GM13976 (cell line): ENCODE measurements around the gene CD151.

Experiments
- DNase-seq: peaks from one replicate; pipeline ENCODE4 v3.0.0; 2012; ENCODE audit warnings: low spot score
- in situ Hi-C: fragments of 300-500 bp; cut with MboI; formaldehyde crosslinking; loops from one replicate; pipeline ENCODE4 v1.12.0; 2022; ENCODE audit warnings: low sequenced_read_pairs, mixed read lengths, inconsistent platforms; ENCODE audit not compliant: unreplicated experiment
- TF ChIP-seq, protein P1 (sequence below): IDR thresholded peaks from 2 replicates; pipeline ENCODE4 v1.5.1; 2012; ENCODE audit warnings: borderline replicate concordance, mild to moderate bottlenecking; ENCODE audit not compliant: insufficient read depth; ENCODE audit errors: extremely low read depth, missing control alignments, control extremely low read depth

The CD151 gene

DNA sequence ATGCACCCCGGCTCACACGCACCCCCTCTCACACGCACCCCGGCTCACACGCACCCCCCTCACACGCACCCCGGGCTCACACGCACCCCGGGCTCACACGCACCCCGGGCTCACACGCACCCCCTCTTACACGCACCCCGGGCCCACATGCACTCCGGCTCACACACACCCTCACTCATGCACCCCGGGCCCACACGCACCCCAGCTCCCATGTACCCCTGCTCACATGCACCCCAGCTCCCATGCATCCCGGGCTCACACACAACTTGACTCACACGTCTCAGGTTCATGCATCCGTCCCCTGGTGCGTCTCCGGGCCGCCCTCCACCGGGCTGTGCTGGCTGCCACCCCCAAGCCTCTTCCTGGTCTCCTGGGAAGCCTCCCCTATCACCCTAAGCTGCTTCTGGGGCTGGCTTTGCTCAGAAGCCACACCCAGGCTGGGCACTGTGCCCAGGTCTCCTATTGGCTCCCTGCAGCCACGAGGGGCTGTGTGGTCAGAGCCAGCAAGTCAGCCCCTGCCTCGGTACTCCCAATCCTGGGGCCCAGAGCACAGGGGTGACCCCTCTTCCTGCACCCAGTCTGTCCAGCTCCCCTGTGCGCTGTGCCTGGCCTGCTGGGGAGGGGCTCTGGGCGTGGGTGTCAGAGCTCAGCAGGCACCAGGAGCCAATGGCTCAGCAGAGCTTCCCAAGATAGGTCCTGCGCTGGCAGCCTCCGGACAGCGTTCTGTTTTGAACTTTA is 26.8 kb downstream of the CD151 start:
- in situ Hi-C loops: no loop called here
- no peak for DNase-seq
- TF ChIP-seq, protein P1, sequence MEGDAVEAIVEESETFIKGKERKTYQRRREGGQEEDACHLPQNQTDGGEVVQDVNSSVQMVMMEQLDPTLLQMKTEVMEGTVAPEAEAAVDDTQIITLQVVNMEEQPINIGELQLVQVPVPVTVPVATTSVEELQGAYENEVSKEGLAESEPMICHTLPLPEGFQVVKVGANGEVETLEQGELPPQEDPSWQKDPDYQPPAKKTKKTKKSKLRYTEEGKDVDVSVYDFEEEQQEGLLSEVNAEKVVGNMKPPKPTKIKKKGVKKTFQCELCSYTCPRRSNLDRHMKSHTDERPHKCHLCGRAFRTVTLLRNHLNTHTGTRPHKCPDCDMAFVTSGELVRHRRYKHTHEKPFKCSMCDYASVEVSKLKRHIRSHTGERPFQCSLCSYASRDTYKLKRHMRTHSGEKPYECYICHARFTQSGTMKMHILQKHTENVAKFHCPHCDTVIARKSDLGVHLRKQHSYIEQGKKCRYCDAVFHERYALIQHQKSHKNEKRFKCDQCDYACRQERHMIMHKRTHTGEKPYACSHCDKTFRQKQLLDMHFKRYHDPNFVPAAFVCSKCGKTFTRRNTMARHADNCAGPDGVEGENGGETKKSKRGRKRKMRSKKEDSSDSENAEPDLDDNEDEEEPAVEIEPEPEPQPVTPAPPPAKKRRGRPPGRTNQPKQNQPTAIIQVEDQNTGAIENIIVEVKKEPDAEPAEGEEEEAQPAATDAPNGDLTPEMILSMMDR: no peak

DNA sequence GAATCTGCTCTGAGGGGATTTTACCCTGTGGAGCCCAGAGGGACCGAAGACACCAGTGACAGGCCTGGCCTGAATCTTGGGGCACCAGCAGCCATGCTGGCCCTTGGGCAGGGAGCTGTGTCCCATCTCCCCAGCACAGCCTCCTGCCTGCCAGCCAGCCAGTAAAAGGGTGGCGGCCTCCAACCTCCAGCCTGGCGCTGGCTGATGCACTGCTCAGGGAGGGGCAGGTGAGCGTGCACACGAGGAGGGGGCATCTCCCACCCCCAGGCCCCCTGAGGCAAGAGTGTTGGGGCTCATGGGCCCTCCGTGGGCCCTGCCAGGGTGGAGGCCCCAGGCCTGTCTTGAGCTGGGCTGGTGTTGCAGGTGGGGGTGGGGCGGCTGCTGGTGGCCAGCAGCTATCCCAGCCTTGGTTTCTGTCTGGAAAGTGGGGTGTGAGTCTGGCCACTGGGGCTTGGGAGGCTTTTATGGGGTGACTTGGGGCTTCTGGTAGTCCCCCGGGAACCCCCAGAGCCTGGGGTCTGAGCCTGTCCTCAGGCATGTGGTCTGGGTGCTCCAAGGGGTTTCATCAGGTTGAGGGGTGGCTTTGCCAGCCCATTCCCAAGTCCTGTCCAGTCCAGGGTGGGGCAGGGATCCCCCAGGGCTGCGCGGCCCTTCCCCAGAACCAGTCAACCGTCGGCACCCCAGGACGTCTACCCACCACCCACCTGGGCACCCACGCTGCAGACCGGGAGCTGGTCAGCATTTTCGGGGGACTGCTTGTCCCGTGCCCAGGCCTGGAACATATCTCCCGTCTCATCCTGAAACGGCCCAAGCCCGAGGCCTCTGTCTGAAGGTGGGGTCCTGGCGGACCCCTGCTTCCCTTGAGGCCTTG is 27.7 kb downstream of the CD151 start:
- in situ Hi-C loops: no loop called here
- DNase-seq: no peak
- TF ChIP-seq, protein P1: no peak

DNA sequence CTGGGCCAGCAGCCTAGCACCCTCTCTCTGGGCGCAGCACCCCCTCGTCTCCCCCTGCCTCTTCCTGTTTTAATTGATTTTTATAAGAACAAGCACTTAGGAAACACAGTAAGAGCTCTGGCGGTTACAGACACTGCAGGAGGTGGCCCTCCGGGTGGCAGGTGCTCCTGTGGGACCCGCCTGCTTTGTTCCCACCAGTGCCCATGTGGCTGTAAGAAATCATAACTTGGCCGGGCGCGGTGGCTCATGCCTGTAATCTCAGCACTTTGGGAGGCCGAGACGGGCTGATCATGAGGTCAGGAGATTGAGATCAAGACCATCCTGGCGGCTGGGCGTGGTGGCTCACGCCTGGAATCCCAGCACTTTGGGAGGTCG is 28.3 kb downstream of the CD151 start:
- in situ Hi-C loops: no loop called here
- TF ChIP-seq, protein P1: no peak
- no peak for DNase-seq

DNA sequence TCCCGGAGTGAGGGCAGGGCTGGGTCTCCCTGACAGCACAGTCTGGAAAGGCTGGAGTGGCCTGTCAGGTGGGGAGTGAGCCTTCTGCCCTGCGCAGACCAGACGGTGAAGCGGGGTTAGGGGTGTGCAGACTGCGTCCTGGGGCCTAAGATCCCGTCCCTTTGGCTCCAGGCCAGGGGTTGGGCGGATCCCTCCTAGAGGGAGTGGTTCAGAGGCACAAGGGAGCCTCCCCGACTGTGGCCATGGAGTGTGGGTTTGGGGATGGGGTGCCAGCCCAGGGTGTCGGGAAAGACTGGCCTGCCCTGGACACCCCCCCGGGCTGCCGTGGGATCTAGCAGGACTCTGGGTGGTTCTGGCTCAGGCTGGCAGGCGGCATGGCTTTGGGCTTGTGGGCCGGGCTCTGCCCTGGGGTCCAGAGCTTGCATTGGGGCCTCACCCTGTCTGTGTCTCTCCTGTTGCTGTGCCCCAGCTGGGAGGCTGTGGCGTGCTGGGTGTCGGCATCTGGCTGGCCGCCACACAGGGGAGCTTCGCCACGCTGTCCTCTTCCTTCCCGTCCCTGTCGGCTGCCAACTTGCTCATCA is 29.4 kb downstream of the CD151 start:
- no peak for DNase-seq
- TF ChIP-seq, protein P1: no peak
- in situ Hi-C loops: no loop called here

DNA sequence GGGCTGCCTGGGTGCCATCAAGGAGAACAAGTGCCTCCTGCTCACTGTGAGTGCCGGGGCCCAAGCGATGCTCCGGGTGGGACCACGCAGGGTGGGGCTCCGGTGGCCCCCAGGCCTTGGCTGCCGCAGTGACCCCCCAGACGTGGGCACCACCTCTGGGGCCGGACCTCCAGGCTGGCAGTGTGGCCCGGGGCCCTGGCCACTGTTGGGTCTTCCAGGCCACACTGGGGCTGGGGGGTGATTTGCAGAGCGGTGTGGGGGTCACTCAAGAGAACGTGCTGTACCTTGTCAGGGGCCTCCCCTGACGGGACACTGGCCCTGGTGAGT is 29.9 kb downstream of the CD151 start:
- no peak for DNase-seq
- TF ChIP-seq, protein P1: no peak
- in situ Hi-C loops: no loop called here

DNA sequence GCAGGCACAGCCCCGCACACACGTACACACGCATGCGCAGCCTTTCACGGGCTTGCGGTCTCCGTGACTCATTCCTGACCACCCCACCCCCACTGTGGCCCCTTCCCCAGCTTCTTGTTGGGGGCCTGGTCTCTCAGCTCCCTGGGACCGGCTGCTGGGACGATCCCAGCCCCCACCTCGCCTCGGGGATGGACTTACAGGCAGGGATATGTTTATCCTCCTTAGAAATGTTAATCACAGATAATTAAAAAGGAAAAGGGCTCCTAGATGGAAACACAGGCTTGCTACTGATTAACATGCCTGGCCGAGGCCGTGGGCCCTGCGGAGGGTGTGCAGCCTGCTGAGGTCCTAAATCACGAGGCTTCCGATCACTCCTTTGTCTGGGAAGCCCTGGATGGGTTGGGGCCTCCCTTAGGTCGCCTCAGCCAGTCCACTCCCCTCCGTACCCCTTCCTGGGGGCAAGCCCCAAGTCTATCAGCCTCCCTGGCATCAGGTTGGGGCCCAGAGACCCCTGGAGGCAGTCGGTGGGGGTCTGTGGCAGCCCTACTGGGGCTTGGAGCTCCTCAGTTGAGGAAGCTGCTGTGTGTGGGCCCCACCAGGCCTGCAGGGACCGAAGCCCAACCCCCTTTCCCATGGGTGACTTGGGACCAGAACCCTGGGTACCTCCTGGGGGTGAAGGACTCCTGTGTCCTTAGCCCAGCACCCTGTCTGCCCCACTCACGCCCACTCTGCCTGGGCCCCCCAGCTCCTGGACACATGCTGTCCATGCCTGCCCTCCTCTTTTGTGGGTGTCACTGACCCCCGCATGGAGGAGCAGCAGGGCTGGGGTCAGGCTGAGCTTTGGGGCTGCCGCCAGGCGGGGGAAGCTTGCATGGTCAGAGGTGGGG is 30.5 kb downstream of the CD151 start:
- in situ Hi-C loops: no loop called here
- TF ChIP-seq, protein P1: no peak
- no peak for DNase-seq
